ENCODE measurements around the gene PLAGL1.
"Not testable (repeated sequence)": the region's sequence is repeated elsewhere in the genome, so short reads cannot be mapped to it uniquely, and the experiment has no call there.

PLAGL1 gene

DNA sequence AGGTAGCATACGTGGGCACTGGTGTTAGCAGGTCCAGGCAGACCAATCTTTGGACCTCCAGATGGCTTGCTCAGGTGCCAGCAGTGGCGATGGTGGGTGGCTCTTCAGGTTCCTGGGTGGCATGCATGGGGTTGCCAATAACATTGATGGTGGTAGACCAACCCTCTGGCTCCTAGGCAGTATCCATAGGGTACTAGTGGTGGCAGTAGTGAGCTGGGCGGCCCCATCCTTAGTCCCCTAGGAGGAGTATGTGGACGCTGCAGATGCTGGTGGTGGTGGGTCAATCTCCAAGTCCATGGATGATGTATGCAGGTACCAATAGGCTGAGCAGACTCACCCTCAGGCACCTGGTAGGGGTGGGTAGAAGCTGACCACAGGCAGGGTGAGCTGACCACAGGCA lies 73.2 kb downstream of the PLAGL1 start:
- Histone ChIP-seq H3K4me3 (ENCODE audit: low read depth, low read length) (no peak overlapping the region), H3K27ac (ENCODE audit: low read depth, low read length) (no peak overlapping the region), H3K4me2 (ENCODE audit: low read length) (no peak overlapping the region), H4K8ac (ENCODE audit: low read depth, low read length) (no peak overlapping the region), H3K27me3 (ENCODE audit: insufficient read depth, low read length) (no peaks in the 10 kb centered on the region), H3K9ac (ENCODE audit: low read length) (no peak overlapping the region), H3K36me3 (ENCODE audit: control insufficient read depth in 1 of 2, insufficient read depth in 2 of 2, low read length in 2 of 2) (no peaks in the 10 kb centered on the region), H3K79me2 (ENCODE audit: control insufficient read depth, insufficient read depth, low read length, poor library complexity) (no peaks in the 10 kb centered on the region), H2BK5ac (ENCODE audit: low read depth, low read length, poor library complexity) (no peak overlapping the region), H3K9me3 (ENCODE audit: insufficient read depth, low read depth, low read length) (no peaks in the 10 kb centered on the region), H2BK12ac (ENCODE audit: low read length) (no peak overlapping the region), H3K23ac (ENCODE audit: low read length) (no peak overlapping the region), H2AK5ac (ENCODE audit: low read length) (no peak overlapping the region), H3K18ac (ENCODE audit: low read length) (no peak overlapping the region), H3K14ac (ENCODE audit: low read length) (no peak overlapping the region), H4K91ac (ENCODE audit: low read depth, low read length) (no peak overlapping the region), H2BK120ac (ENCODE audit: insufficient read depth, low read length, poor library complexity) (no peak overlapping the region), H3K4me1 (ENCODE audit: control insufficient read depth in 1 of 2, insufficient read depth in 2 of 2, low read length in 2 of 2) (no peaks in the 10 kb centered on the region), H3K4ac (ENCODE audit: low read depth, low read length) (no peak overlapping the region), H3K79me1 (ENCODE audit: low read length) (no peaks in the 10 kb centered on the region), H4K12ac (ENCODE audit: low read depth, low read length) (no peak overlapping the region), H2AFZ (ENCODE audit: insufficient read depth, low read length, poor library complexity) (no peak overlapping the region)
- WGBS (ENCODE audit: extremely low coverage, insufficient coverage, insufficient read length), result no CpG with 5 or more reads among the region's 4 CpGs
- no peak for DNase-seq

GRCh38 chr6:143934331-143934730 lies 73.7 kb downstream of the PLAGL1 start:
- Histone ChIP-seq H4K12ac (ENCODE audit: low read depth, low read length) (no peak overlapping the region), H3K14ac (ENCODE audit: low read length) (no peak overlapping the region), H3K79me2 (ENCODE audit: control insufficient read depth, insufficient read depth, low read length, poor library complexity) (no peaks in the 10 kb centered on the region), H3K23ac (ENCODE audit: low read length) (no peak overlapping the region), H2BK120ac (ENCODE audit: insufficient read depth, low read length, poor library complexity) (no peak overlapping the region), H3K9me3 (ENCODE audit: insufficient read depth, low read depth, low read length) (no peaks in the 10 kb centered on the region), H3K18ac (ENCODE audit: low read length) (no peak overlapping the region), H2BK12ac (ENCODE audit: low read length) (no peak overlapping the region), H3K4me1 (ENCODE audit: control insufficient read depth in 1 of 2, insufficient read depth in 2 of 2, low read length in 2 of 2) (no peaks in the 10 kb centered on the region), H3K4ac (ENCODE audit: low read depth, low read length) (no peak overlapping the region), H2AFZ (ENCODE audit: insufficient read depth, low read length, poor library complexity) (no peak overlapping the region), H4K8ac (ENCODE audit: low read depth, low read length) (no peak overlapping the region), H3K4me2 (ENCODE audit: low read length) (no peak overlapping the region), H4K91ac (ENCODE audit: low read depth, low read length) (no peak overlapping the region), H2BK5ac (ENCODE audit: low read depth, low read length, poor library complexity) (no peak overlapping the region), H3K27ac (ENCODE audit: low read depth, low read length) (no peak overlapping the region), H3K4me3 (ENCODE audit: low read depth, low read length) (no peak overlapping the region), H3K79me1 (ENCODE audit: low read length) (no peaks in the 10 kb centered on the region), H3K27me3 (ENCODE audit: insufficient read depth, low read length) (no peaks in the 10 kb centered on the region), H3K36me3 (ENCODE audit: control insufficient read depth in 1 of 2, insufficient read depth in 2 of 2, low read length in 2 of 2) (no peaks in the 10 kb centered on the region), H3K9ac (ENCODE audit: low read length) (no peak overlapping the region), H2AK5ac (ENCODE audit: low read length) (no peak overlapping the region)
- DNase-seq, result no peak
- no CpG with 5 or more reads among the region's 1 CpG for WGBS (ENCODE audit: extremely low coverage, insufficient coverage, insufficient read length)

GRCh38 chr6:143929975-143930374 lies 78.1 kb downstream of the PLAGL1 start:
- Histone ChIP-seq H3K18ac (ENCODE audit: low read length) (no peak overlapping the region), H2BK12ac (ENCODE audit: low read length) (no peak overlapping the region), H3K9ac (ENCODE audit: low read length) (no peak overlapping the region), H2BK5ac (ENCODE audit: low read depth, low read length, poor library complexity) (no peak overlapping the region), H3K4me3 (ENCODE audit: low read depth, low read length) (no peak overlapping the region), H3K27ac (ENCODE audit: low read depth, low read length) (no peak overlapping the region), H2AFZ (ENCODE audit: insufficient read depth, low read length, poor library complexity) (no peak overlapping the region), H3K79me2 (ENCODE audit: control insufficient read depth, insufficient read depth, low read length, poor library complexity) (no peaks in the 10 kb centered on the region), H3K27me3 (ENCODE audit: insufficient read depth, low read length) (no peaks in the 10 kb centered on the region), H4K91ac (ENCODE audit: low read depth, low read length) (no peak overlapping the region), H3K36me3 (ENCODE audit: control insufficient read depth in 1 of 2, insufficient read depth in 2 of 2, low read length in 2 of 2) (no peaks in the 10 kb centered on the region), H2AK5ac (ENCODE audit: low read length) (no peak overlapping the region), H3K4me1 (ENCODE audit: control insufficient read depth in 1 of 2, insufficient read depth in 2 of 2, low read length in 2 of 2) (no peaks in the 10 kb centered on the region), H3K23ac (ENCODE audit: low read length) (no peak overlapping the region), H3K14ac (ENCODE audit: low read length) (no peak overlapping the region), H3K4ac (ENCODE audit: low read depth, low read length) (no peak overlapping the region), H3K79me1 (ENCODE audit: low read length) (no peaks in the 10 kb centered on the region), H3K9me3 (ENCODE audit: insufficient read depth, low read depth, low read length) (no peaks in the 10 kb centered on the region), H3K4me2 (ENCODE audit: low read length) (no peak overlapping the region), H4K8ac (ENCODE audit: low read depth, low read length) (no peak overlapping the region), H2BK120ac (ENCODE audit: insufficient read depth, low read length, poor library complexity) (no peak overlapping the region), H4K12ac (ENCODE audit: low read depth, low read length) (no peak overlapping the region)
- no peak for DNase-seq

- Histone ChIP-seq H2BK5ac (ENCODE audit: low read depth, low read length, poor library complexity) (no peak overlapping the region), H3K4me3 (ENCODE audit: low read depth, low read length) (no peak overlapping the region), H3K14ac (ENCODE audit: low read length) (no peak overlapping the region), H2AK5ac (ENCODE audit: low read length) (no peak overlapping the region), H3K9me3 (ENCODE audit: insufficient read depth, low read depth, low read length) (no peaks in the 10 kb centered on the region), H2AFZ (ENCODE audit: insufficient read depth, low read length, poor library complexity) (no peak overlapping the region), H3K36me3 (ENCODE audit: control insufficient read depth in 1 of 2, insufficient read depth in 2 of 2, low read length in 2 of 2) (no peaks in the 10 kb centered on the region), H3K23ac (ENCODE audit: low read length) (no peak overlapping the region), H3K4ac (ENCODE audit: low read depth, low read length) (no peak overlapping the region), H3K79me1 (ENCODE audit: low read length) (no peaks in the 10 kb centered on the region), H4K12ac (ENCODE audit: low read depth, low read length) (no peak overlapping the region), H3K79me2 (ENCODE audit: control insufficient read depth, insufficient read depth, low read length, poor library complexity) (no peaks in the 10 kb centered on the region), H3K4me1 (ENCODE audit: control insufficient read depth in 1 of 2, insufficient read depth in 2 of 2, low read length in 2 of 2) (no peaks in the 10 kb centered on the region), H3K27ac (ENCODE audit: low read depth, low read length) (no peak overlapping the region), H3K18ac (ENCODE audit: low read length) (no peak overlapping the region), H4K91ac (ENCODE audit: low read depth, low read length) (no peak overlapping the region), H4K8ac (ENCODE audit: low read depth, low read length) (no peak overlapping the region), H3K4me2 (ENCODE audit: low read length) (no peak overlapping the region), H3K27me3 (ENCODE audit: insufficient read depth, low read length) (no peaks in the 10 kb centered on the region), H2BK12ac (ENCODE audit: low read length) (no peak overlapping the region), H3K9ac (ENCODE audit: low read length) (no peak overlapping the region), H2BK120ac (ENCODE audit: insufficient read depth, low read length, poor library complexity) (no peak overlapping the region)
- WGBS (ENCODE audit: extremely low coverage, insufficient coverage, insufficient read length), result no CpG with 5 or more reads among the region's 1 CpG
- DNase-seq, result no peak
These were observed 79.2 kb downstream of the PLAGL1 start for GRCh38 chr6:143928853-143929252.

GRCh38 chr6:143917026-143917425 lies 91.0 kb downstream of the PLAGL1 start:
- WGBS (ENCODE audit: extremely low coverage, insufficient coverage, insufficient read length), result no CpG with 5 or more reads among the region's 4 CpGs
- H4K8ac ChIP-seq (ENCODE audit: low read depth, low read length); H2BK120ac ChIP-seq (ENCODE audit: insufficient read depth, low read length, poor library complexity); H3K27me3 ChIP-seq (ENCODE audit: insufficient read depth, low read length); H3K23ac ChIP-seq (ENCODE audit: low read length); H3K4me3 ChIP-seq (ENCODE audit: low read depth, low read length); H3K4ac ChIP-seq (ENCODE audit: low read depth, low read length); H4K91ac ChIP-seq (ENCODE audit: low read depth, low read length); H3K14ac ChIP-seq (ENCODE audit: low read length); H4K12ac ChIP-seq (ENCODE audit: low read depth, low read length); H3K79me1 ChIP-seq (ENCODE audit: low read length); H2BK5ac ChIP-seq (ENCODE audit: low read depth, low read length, poor library complexity); H2AK5ac ChIP-seq (ENCODE audit: low read length); H3K4me1 ChIP-seq (ENCODE audit: control insufficient read depth in 1 of 2, insufficient read depth in 2 of 2, low read length in 2 of 2); H2AFZ ChIP-seq (ENCODE audit: insufficient read depth, low read length, poor library complexity); H3K36me3 ChIP-seq (ENCODE audit: control insufficient read depth in 1 of 2, insufficient read depth in 2 of 2, low read length in 2 of 2); H3K9me3 ChIP-seq (ENCODE audit: insufficient read depth, low read depth, low read length); H3K9ac ChIP-seq (ENCODE audit: low read length); H3K79me2 ChIP-seq (ENCODE audit: control insufficient read depth, insufficient read depth, low read length, poor library complexity); H2BK12ac ChIP-seq (ENCODE audit: low read length); H3K27ac ChIP-seq (ENCODE audit: low read depth, low read length); H3K4me2 ChIP-seq (ENCODE audit: low read length); H3K18ac ChIP-seq (ENCODE audit: low read length); DNase-seq: not testable (repeated sequence)

Data from trophoblast cell (in vitro differentiated cells and primary cell).